Karpas-422 (cell line): ENCODE data around the gene SMIM23. TPM values are rescaled to one million over a fixed set of nuclear protein-coding genes. Genes with fewer than 3 reads are reported as not detected.

Experiments used
- DNase-seq: peaks from one replicate; pipeline ENCODE4 v3.0.0-alpha.2; 2015
- H2AFZ ChIP-seq: fragments of 200-600 bp; sonication (generic); 2 replicates; pipeline ENCODE4 v1.6.1; 2014; ENCODE audit warnings: antibody characterized with exemption, low read length, mixed read lengths
- H3K27ac ChIP-seq: fragments of 200-600 bp; sonication (generic); 2 replicates; pipeline ENCODE4 v1.5.1; 2014; ENCODE audit warnings: mild to moderate bottlenecking, low read length, moderate library complexity
- H3K27me3 ChIP-seq: fragments of 200-600 bp; sonication (generic); 2 replicates; pipeline ENCODE4 v1.6.1; 2014; ENCODE audit warnings: low read length, mixed read lengths
- H3K36me3 ChIP-seq: fragments of 200-600 bp; sonication (generic); 2 replicates; pipeline ENCODE4 v1.6.1; 2014; ENCODE audit warnings: low read length, mixed read lengths; ENCODE audit not compliant: insufficient read depth
- H3K4me1 ChIP-seq: fragments of 200-600 bp; sonication (generic); 2 replicates; pipeline ENCODE4 v1.6.1; 2014; ENCODE audit warnings: mild to moderate bottlenecking, low read length, mixed read lengths
- H3K4me2 ChIP-seq: fragments of 200-600 bp; sonication (generic); 2 replicates; pipeline ENCODE4 v1.6.1; 2014; ENCODE audit warnings: low read length, low read depth, mild to moderate bottlenecking; ENCODE audit not compliant: poor library complexity, severe bottlenecking
- H3K4me3 ChIP-seq: fragments of 200-600 bp; sonication (generic); 2 replicates; pipeline ENCODE4 v1.5.1; 2014; ENCODE audit warnings: mild to moderate bottlenecking, antibody characterized with exemption, low read length, mixed read lengths
- H3K79me2 ChIP-seq: fragments of 200-600 bp; sonication (generic); 2 replicates; pipeline ENCODE4 v1.6.1; 2014; ENCODE audit warnings: mild to moderate bottlenecking, low read length, mixed read lengths
- H3K9ac ChIP-seq: fragments of 200-600 bp; sonication (generic); 2 replicates; pipeline ENCODE4 v1.6.0; 2014; ENCODE audit warnings: low read length
- H3K9me2 ChIP-seq: fragments of 200-600 bp; sonication (generic), shearing (Covaris generic); replicated peaks from 2 replicates; pipeline ENCODE4 v1.6.0; 2014; ENCODE audit warnings: mild to moderate bottlenecking, low read length, moderate library complexity; ENCODE audit not compliant: insufficient read depth
- H3K9me3 ChIP-seq: fragments of 300-700, 200-600 bp; sonication (generic); 2 replicates; pipeline ENCODE4 v1.6.1; 2014; ENCODE audit warnings: low read length, mixed read lengths
- H4K20me1 ChIP-seq: fragments of 200-600 bp; sonication (generic); 2 replicates; pipeline ENCODE4 v1.6.1; 2014; ENCODE audit warnings: mild to moderate bottlenecking, antibody characterized with exemption, low read length, low read depth; ENCODE audit not compliant: insufficient read depth
- total RNA-seq: library from RNA; depleted of rRNA; stranded (reverse); fragments of >200 nt; shearing (Covaris generic); gene quantifications from 2 replicates; pipeline ENCODE4 v1.2.3, GENCODE V29; 2014; ENCODE audit warnings: low replicate concordance

SMIM23 gene
- total RNA-seq, 1 experiment from 2014 or later, result not detected

DNA sequence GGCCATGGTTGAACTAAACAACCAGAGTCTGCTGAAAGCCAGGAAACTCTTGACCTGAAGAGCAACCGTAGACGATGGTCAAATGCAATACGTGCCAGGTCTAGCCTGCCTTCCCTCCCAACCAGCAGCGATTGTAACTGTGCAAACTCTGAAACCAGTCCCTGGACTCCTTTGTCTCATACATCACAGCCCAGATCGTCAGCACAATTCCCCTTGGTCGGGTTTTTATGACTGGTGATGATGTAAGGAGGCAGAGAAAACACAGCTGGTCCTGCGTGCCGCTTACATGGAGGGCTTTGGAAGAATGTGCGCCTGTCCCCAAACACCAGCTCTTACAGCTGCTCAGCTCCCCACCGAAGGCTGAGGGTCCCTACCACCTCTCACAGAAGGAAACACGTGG lies 24.6 kb downstream of the SMIM23 start:
- Histone ChIP-seq H2AFZ (no peak overlapping the region), H3K4me2 (no peak overlapping the region), H3K79me2 (no peaks in the 10 kb centered on the region), H3K4me1 (peaks cover 4% of the 10 kb centered on the region), H3K4me3 (no peak overlapping the region), H3K27me3 (no peaks in the 10 kb centered on the region), H3K27ac (no peak overlapping the region), H3K9me3 (no peaks in the 10 kb centered on the region), H4K20me1 (no peaks in the 10 kb centered on the region), H3K9ac (no peak overlapping the region), H3K9me2 (no peaks in the 10 kb centered on the region), H3K36me3 (no peaks in the 10 kb centered on the region)
- no peak for DNase-seq

GRCh38 chr5:171813270-171813669 lies 27.7 kb downstream of the SMIM23 start:
- Histone ChIP-seq H3K36me3 (no peaks in the 10 kb centered on the region), H3K4me3 (no peak overlapping the region), H2AFZ (no peak overlapping the region), H3K9ac (no peak overlapping the region), H4K20me1 (no peaks in the 10 kb centered on the region), H3K4me2 (no peak overlapping the region), H3K79me2 (no peaks in the 10 kb centered on the region), H3K9me2 (no peaks in the 10 kb centered on the region), H3K27ac (no peak overlapping the region), H3K9me3 (no peaks in the 10 kb centered on the region), H3K4me1 (peaks cover 6% of the 10 kb centered on the region), H3K27me3 (no peaks in the 10 kb centered on the region)
- DNase-seq, result no peak

- Histone ChIP-seq H3K79me2 (no peaks in the 10 kb centered on the region), H2AFZ (no peak overlapping the region), H3K27ac (no peak overlapping the region), H3K9me3 (no peaks in the 10 kb centered on the region), H3K9ac (no peak overlapping the region), H3K4me3 (no peak overlapping the region), H3K36me3 (no peaks in the 10 kb centered on the region), H3K27me3 (no peaks in the 10 kb centered on the region), H3K4me2 (no peak overlapping the region), H3K4me1 (peaks cover 6% of the 10 kb centered on the region), H4K20me1 (no peaks in the 10 kb centered on the region), H3K9me2 (no peaks in the 10 kb centered on the region)
- no peak for DNase-seq
Observed at GRCh38 chr5:171813813-171814490, 28.3 kb downstream of the SMIM23 start.

- H3K4me2 ChIP-seq, result no peak overlapping the region
Observed at GRCh38 chr5:171816666-171817065, 31.0 kb downstream of the SMIM23 start.

DNA sequence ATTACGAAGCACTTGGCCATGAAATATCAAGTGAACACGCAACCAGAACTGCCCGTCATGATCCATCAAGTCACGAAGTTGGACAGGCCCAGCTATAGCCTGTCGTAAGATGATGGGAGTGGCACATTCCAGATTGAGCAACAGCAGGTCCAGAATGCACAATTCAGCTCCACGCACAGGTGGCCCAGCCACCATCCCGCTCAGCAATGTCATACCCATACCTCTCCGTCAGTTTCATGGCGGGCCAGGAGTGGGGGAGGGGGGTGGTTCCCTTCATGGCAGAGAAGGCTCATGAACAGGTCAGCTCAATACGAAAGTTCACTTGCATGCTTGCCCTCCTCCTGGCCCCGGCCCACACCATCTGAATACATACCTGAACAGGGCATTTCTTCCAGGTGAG lies 34.9 kb downstream of the SMIM23 start:
- peaks cover 3% of the 10 kb centered on the region for H3K4me1 ChIP-seq
- no peaks in the 10 kb centered on the region for H3K9me2 ChIP-seq
- H3K9me3 ChIP-seq, result no peaks in the 10 kb centered on the region
- no peak overlapping the region for H3K9ac ChIP-seq
- H3K27me3 ChIP-seq, result no peaks in the 10 kb centered on the region
- H3K79me2 ChIP-seq, result no peaks in the 10 kb centered on the region
- H2AFZ ChIP-seq, result no peak overlapping the region
- H3K27ac ChIP-seq, result no peak overlapping the region
- DNase-seq, result no peak
- H3K36me3 ChIP-seq, result no peaks in the 10 kb centered on the region
- no peak overlapping the region for H3K4me3 ChIP-seq
- H4K20me1 ChIP-seq, result no peaks in the 10 kb centered on the region
- H3K4me2 ChIP-seq, result no peak overlapping the region

More at GRCh38 chr5:171816666-171817065, 31.0 kb downstream of the SMIM23 start:
- no peaks in the 10 kb centered on the region for H3K79me2 ChIP-seq
- no peak overlapping the region for H2AFZ ChIP-seq
- DNase-seq, result no peak
- no peak overlapping the region for H3K27ac ChIP-seq
- H3K4me1 ChIP-seq, result peaks cover 6% of the 10 kb centered on the region
- H3K9ac ChIP-seq, result no peak overlapping the region
- H3K4me3 ChIP-seq, result no peak overlapping the region
- H3K9me2 ChIP-seq, result no peaks in the 10 kb centered on the region
- no peaks in the 10 kb centered on the region for H3K9me3 ChIP-seq
- H3K27me3 ChIP-seq, result no peaks in the 10 kb centered on the region
- H4K20me1 ChIP-seq, result no peaks in the 10 kb centered on the region
- H3K36me3 ChIP-seq, result no peaks in the 10 kb centered on the region

DNA sequence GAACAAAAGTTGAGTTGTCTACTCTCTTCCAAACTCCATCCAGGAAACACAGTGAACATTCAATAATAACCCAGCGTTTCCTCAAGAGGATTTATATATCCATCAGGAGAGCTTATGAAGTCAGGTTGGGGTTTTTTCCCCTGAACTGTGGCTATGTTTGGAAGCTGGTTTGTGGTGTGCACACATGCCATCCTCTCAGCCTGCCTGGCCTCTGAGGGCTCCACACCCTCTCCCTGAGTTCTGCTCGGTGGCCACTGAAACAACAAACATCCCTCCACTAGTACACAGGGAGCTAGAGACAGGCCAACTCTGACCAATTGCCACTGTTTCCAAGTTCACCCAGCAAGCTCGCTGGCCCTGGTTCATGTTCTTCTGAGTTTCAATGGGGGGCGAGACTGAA lies 35.7 kb downstream of the SMIM23 start:
- peaks cover 3% of the 10 kb centered on the region for H3K4me1 ChIP-seq
- no peak overlapping the region for H3K4me3 ChIP-seq
- H3K9me3 ChIP-seq, result no peaks in the 10 kb centered on the region
- H3K36me3 ChIP-seq, result no peaks in the 10 kb centered on the region
- H3K9ac ChIP-seq, result no peak overlapping the region
- no peak overlapping the region for H2AFZ ChIP-seq
- DNase-seq, result no peak
- H3K79me2 ChIP-seq, result no peaks in the 10 kb centered on the region
- no peaks in the 10 kb centered on the region for H4K20me1 ChIP-seq
- H3K9me2 ChIP-seq, result no peaks in the 10 kb centered on the region
- H3K4me2 ChIP-seq, result no peak overlapping the region
- no peaks in the 10 kb centered on the region for H3K27me3 ChIP-seq
- no peak overlapping the region for H3K27ac ChIP-seq

DNA sequence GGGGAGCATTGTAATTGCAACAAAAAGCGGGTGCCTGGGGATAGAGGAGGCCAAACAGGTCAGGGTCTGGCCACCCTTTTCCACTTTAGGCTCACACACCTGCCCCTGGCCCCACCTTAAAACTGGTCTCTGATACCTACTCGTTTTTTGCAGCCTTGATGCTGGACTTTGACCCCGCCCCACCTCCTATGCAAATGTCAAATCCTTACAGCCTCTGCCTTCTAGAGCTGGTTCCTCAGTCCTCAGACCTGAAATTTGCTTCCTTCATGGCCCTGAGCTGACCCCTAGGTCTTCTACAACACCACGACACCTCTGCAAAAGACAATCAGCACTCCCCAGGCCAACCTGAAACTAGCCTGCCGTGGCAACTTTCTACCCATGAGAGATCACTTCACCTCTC lies 37.7 kb downstream of the SMIM23 start:
- Histone ChIP-seq H3K4me1 (peaks cover 3% of the 10 kb centered on the region), H3K27me3 (no peaks in the 10 kb centered on the region), H3K4me3 (no peak overlapping the region), H3K9me2 (no peaks in the 10 kb centered on the region), H4K20me1 (no peaks in the 10 kb centered on the region), H3K36me3 (no peaks in the 10 kb centered on the region), H3K4me2 (no peak overlapping the region), H3K79me2 (no peaks in the 10 kb centered on the region), H3K9me3 (no peaks in the 10 kb centered on the region), H3K27ac (no peak overlapping the region), H2AFZ (no peak overlapping the region), H3K9ac (no peak overlapping the region)
- peak; percentile 43 for DNase-seq

DNA sequence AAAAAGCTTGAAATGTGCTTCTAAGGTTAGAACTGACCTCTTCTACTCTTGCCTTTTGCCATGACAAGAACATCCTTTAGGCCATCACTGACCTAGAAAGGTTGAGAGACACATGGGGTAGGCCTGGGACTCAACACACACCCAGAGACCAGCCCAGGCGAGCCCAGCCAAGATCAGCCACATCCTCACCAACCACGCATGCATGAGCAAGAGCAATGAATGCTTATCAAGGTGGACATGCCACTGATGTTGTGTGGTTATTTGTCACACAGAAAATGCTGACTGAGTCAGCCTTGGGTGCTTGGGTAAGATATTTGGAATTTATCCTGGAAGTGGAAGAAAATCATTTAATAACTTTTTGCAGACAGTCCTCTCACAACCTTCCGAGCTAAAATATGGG lies 39.4 kb downstream of the SMIM23 start:
- Histone ChIP-seq H4K20me1 (no peaks in the 10 kb centered on the region), H2AFZ (no peak overlapping the region), H3K9ac (no peak overlapping the region), H3K9me3 (no peaks in the 10 kb centered on the region), H3K27ac (no peak overlapping the region), H3K4me1 (peaks cover 3% of the 10 kb centered on the region), H3K27me3 (no peaks in the 10 kb centered on the region), H3K9me2 (no peaks in the 10 kb centered on the region), H3K4me2 (no peak overlapping the region), H3K36me3 (no peaks in the 10 kb centered on the region), H3K4me3 (no peak overlapping the region), H3K79me2 (no peaks in the 10 kb centered on the region)
- DNase-seq, result no peak
